GM19438 (cell line): Measurements from ENCODE around the gene PHF19.

ENCODE experiments used
- ATAC-seq: cut with Tn5 transposase; IDR thresholded peaks from one replicate; pipeline ENCODE4 v1.9.1; 2021; ENCODE audit warnings: low read depth; ENCODE audit not compliant: unreplicated experiment

The PHF19 gene

GRCh38 chr9:120892748-120893610 lies 16.0 kb upstream of the PHF19 start:
- peak; percentile 53 for ATAC-seq

GRCh38 chr9:120891884-120892747 lies 15.1 kb upstream of the PHF19 start:
- ATAC-seq: peak; percentile 16

- no peak for ATAC-seq
These were observed 14.4 kb upstream of the PHF19 start for GRCh38 chr9:120891245-120891883.

- no peak for ATAC-seq
These were observed 13.6 kb upstream of the PHF19 start for GRCh38 chr9:120890320-120891244.

- no peak for ATAC-seq
These were observed 12.8 kb upstream of the PHF19 start for GRCh38 chr9:120889606-120890271.

GRCh38 chr9:120888626-120889025 lies 11.6 kb upstream of the PHF19 start:
- ATAC-seq: no peak

- ATAC-seq: no peak
These were observed 9.5 kb upstream of the PHF19 start for GRCh38 chr9:120886490-120886967.

- no peak for ATAC-seq
These were observed 9.0 kb upstream of the PHF19 start for GRCh38 chr9:120885958-120886357.

GRCh38 chr9:120885457-120885856 lies 8.5 kb upstream of the PHF19 start:
- ATAC-seq: no peak

GRCh38 chr9:120883608-120883996 lies 6.6 kb upstream of the PHF19 start:
- ATAC-seq: no peak

- ATAC-seq: no peak
These were observed 6.1 kb upstream of the PHF19 start for GRCh38 chr9:120882935-120883607.

GRCh38 chr9:120879446-120879845 lies 2.5 kb upstream of the PHF19 start:
- no peak for ATAC-seq

GRCh38 chr9:120878188-120879130 lies 1.5 kb upstream of the PHF19 start:
- no peak for ATAC-seq

- peak; percentile 34 for ATAC-seq
These were observed 467 bp upstream of the PHF19 start for GRCh38 chr9:120877276-120878034.

- peak; percentile 51 for ATAC-seq
These were observed 790 bp downstream of the PHF19 start for GRCh38 chr9:120875954-120876841.

- ATAC-seq: no peak
These were observed 1.4 kb downstream of the PHF19 start for GRCh38 chr9:120875643-120875953.
